Activated T-cell treated with anti-CD3 and anti-CD28 coated beads for 24 hours (primary cell): ENCODE measurements around the gene TM9SF4.
"Not testable (repeated sequence)": the region's sequence is repeated elsewhere in the genome, so short reads cannot be mapped to it uniquely, and the experiment has no call there.

ENCODE experiments used
- DNase-seq: peaks from one replicate; pipeline ENCODE4 v3.0.0-alpha.2; 2020; ENCODE audit warnings: low read depth

Gene TM9SF4

GRCh38 chr20:32089637-32090362 is 19.7 kb upstream of the TM9SF4 start:
- DNase-seq = no peak

- DNase-seq = peak; percentile 73
Observed at GRCh38 chr20:32091888-32092346, 17.6 kb upstream of the TM9SF4 start.

- no peak for DNase-seq
Observed at GRCh38 chr20:32098786-32099185, 10.7 kb upstream of the TM9SF4 start.

- no peak for DNase-seq
Observed at GRCh38 chr20:32108814-32109391, 611 bp upstream of the TM9SF4 start.

GRCh38 chr20:32110173-32110704 is 725 bp downstream of the TM9SF4 start:
- DNase-seq = no peak

- no peak for DNase-seq
Observed at GRCh38 chr20:32110727-32111126, 1.2 kb downstream of the TM9SF4 start.

- no peak for DNase-seq
Observed at GRCh38 chr20:32111156-32111686, 1.7 kb downstream of the TM9SF4 start.

- no peak for DNase-seq
Observed at GRCh38 chr20:32111753-32112152, 2.2 kb downstream of the TM9SF4 start.

- DNase-seq = no peak
Observed at GRCh38 chr20:32112841-32113240, 3.3 kb downstream of the TM9SF4 start.

GRCh38 chr20:32113591-32114260 is 4.2 kb downstream of the TM9SF4 start:
- DNase-seq = no peak

- no peak for DNase-seq
Observed at GRCh38 chr20:32114305-32114960, 4.9 kb downstream of the TM9SF4 start.

- no peak for DNase-seq
Observed at GRCh38 chr20:32115211-32115767, 5.8 kb downstream of the TM9SF4 start.

GRCh38 chr20:32116079-32116521 is 6.6 kb downstream of the TM9SF4 start:
- DNase-seq = no peak

- not testable (repeated sequence) for DNase-seq
Observed at GRCh38 chr20:32116796-32117195, 7.3 kb downstream of the TM9SF4 start.

- not testable (repeated sequence) for DNase-seq
Observed at GRCh38 chr20:32118427-32118826, 8.9 kb downstream of the TM9SF4 start.

- DNase-seq = no peak
Observed at GRCh38 chr20:32119734-32120133, 10.2 kb downstream of the TM9SF4 start.

GRCh38 chr20:32121908-32122307 is 12.4 kb downstream of the TM9SF4 start:
- DNase-seq = not testable (repeated sequence)

GRCh38 chr20:32123088-32123487 is 13.6 kb downstream of the TM9SF4 start:
- DNase-seq = no peak

- no peak for DNase-seq
Observed at GRCh38 chr20:32124916-32125454, 15.5 kb downstream of the TM9SF4 start.

- no peak for DNase-seq
Observed at GRCh38 chr20:32125506-32125905, 16.0 kb downstream of the TM9SF4 start.

GRCh38 chr20:32126919-32127318 is 17.4 kb downstream of the TM9SF4 start:
- DNase-seq = no peak
